H9 (cell line): ENCODE measurements around the gene C20orf96. TPM values are rescaled to one million over a fixed set of nuclear protein-coding genes. Genes with fewer than 3 reads are reported as not detected.

Experiments
- DNase-seq: peaks from one replicate; pipeline ENCODE4 v3.0.0-alpha.2; 2017
- H2AFZ ChIP-seq: one replicate; pipeline ENCODE4 v1.6.1; 2013; ENCODE audit warnings: mild to moderate bottlenecking, low read length, control low read depth, moderate library complexity
- H2AK5ac ChIP-seq: 2 replicates; pipeline ENCODE4 v1.6.1; 2013; ENCODE audit warnings: low read length, control low read depth, mixed read lengths; ENCODE audit not compliant: insufficient read length
- H2BK120ac ChIP-seq: one replicate; pipeline ENCODE4 v1.6.1; 2013; ENCODE audit warnings: low read depth, mild to moderate bottlenecking, low read length, control low read depth, inconsistent platforms; ENCODE audit not compliant: poor library complexity, severe bottlenecking
- H2BK12ac ChIP-seq: 2 replicates; pipeline ENCODE4 v1.6.1; 2013; ENCODE audit warnings: low read length, control low read depth, mixed read lengths, low read depth; ENCODE audit not compliant: insufficient read length
- H2BK15ac ChIP-seq: 2 replicates; pipeline ENCODE4 v1.6.1; 2013; ENCODE audit warnings: low read depth, low read length, control low read depth
- H2BK20ac ChIP-seq: one replicate; pipeline ENCODE4 v1.6.1; 2013; ENCODE audit warnings: low read depth, mild to moderate bottlenecking, low read length, control low read depth, inconsistent platforms; ENCODE audit not compliant: poor library complexity, severe bottlenecking
- H2BK5ac ChIP-seq: 2 replicates; pipeline ENCODE4 v1.6.1; 2013; ENCODE audit warnings: low read length, control low read depth, mixed read lengths; ENCODE audit not compliant: insufficient read length
- H3K14ac ChIP-seq: 2 replicates; pipeline ENCODE4 v1.6.1; 2013; ENCODE audit warnings: low read length, control low read depth; ENCODE audit not compliant: insufficient read depth
- H3K18ac ChIP-seq: 2 replicates; pipeline ENCODE4 v1.6.1; 2013; ENCODE audit warnings: low read depth, mild to moderate bottlenecking, mixed read lengths, low read length, control low read depth; ENCODE audit not compliant: insufficient read length
- H3K23ac ChIP-seq: 2 replicates; pipeline ENCODE4 v1.6.1; 2013; ENCODE audit warnings: low read length, control low read depth, mixed read lengths, low read depth; ENCODE audit not compliant: insufficient read length
- H3K23me2 ChIP-seq: 2 replicates; pipeline ENCODE4 v1.6.1; 2013; ENCODE audit warnings: low read depth, mild to moderate bottlenecking, mixed read lengths, low read length, control low read depth; ENCODE audit not compliant: insufficient read length, poor library complexity, severe bottlenecking
- H3K27ac ChIP-seq: 2 replicates; pipeline ENCODE4 v1.5.1; 2013; ENCODE audit warnings: low read length, control low read depth, mixed read lengths, low read depth; ENCODE audit not compliant: insufficient read length
- H3K27me3 ChIP-seq: 2 replicates; pipeline ENCODE4 v1.6.1; 2013; ENCODE audit warnings: low read length, control low read depth, inconsistent platforms; ENCODE audit not compliant: insufficient read depth
- H3K4ac ChIP-seq: 2 replicates; pipeline ENCODE4 v1.6.1; 2013; ENCODE audit warnings: low read depth, mild to moderate bottlenecking, control low read depth, inconsistent platforms, low read length, moderate library complexity
- H3K4me1 ChIP-seq: 2 replicates; pipeline ENCODE4 v1.6.1; 2013; ENCODE audit warnings: low read length, control low read depth, inconsistent platforms; ENCODE audit not compliant: insufficient read depth
- H3K4me2 ChIP-seq: 2 replicates; pipeline ENCODE4 v1.6.1; 2013; ENCODE audit warnings: low read length, control low read depth, mixed read lengths; ENCODE audit not compliant: insufficient read length, insufficient read depth
- H3K56ac ChIP-seq: 2 replicates; pipeline ENCODE4 v1.6.1; 2013; ENCODE audit warnings: low read depth, mild to moderate bottlenecking, mixed read lengths, low read length, control low read depth; ENCODE audit not compliant: insufficient read length
- H3K79me1 ChIP-seq: 2 replicates; pipeline ENCODE4 v1.6.1; 2013; ENCODE audit warnings: low read depth, mild to moderate bottlenecking, moderate library complexity, low read length, control low read depth, inconsistent platforms; ENCODE audit not compliant: insufficient read depth, poor library complexity, severe bottlenecking
- H3K79me2 ChIP-seq: 2 replicates; pipeline ENCODE4 v1.6.1; 2013; ENCODE audit warnings: low read length, control low read depth, inconsistent platforms; ENCODE audit not compliant: insufficient read depth
- H3K9ac ChIP-seq: 2 replicates; pipeline ENCODE4 v1.6.1; 2013; ENCODE audit warnings: low read length, control low read depth, mixed read lengths; ENCODE audit not compliant: insufficient read length; ENCODE audit errors: extremely low read depth
- H3K9me3 ChIP-seq: one replicate; pipeline ENCODE4 v1.6.1; 2013; ENCODE audit warnings: low read depth, low read length, inconsistent platforms; ENCODE audit not compliant: control insufficient read depth
- H3T11ph ChIP-seq: one replicate; pipeline ENCODE4 v1.6.1; 2013; ENCODE audit warnings: mild to moderate bottlenecking, low read length, control low read depth, inconsistent platforms
- H4K20me1 ChIP-seq: one replicate; pipeline ENCODE4 v1.6.1; 2013; ENCODE audit not compliant: control insufficient read depth, insufficient read length, insufficient read depth
- H4K5ac ChIP-seq: 2 replicates; pipeline ENCODE4 v1.6.1; 2013; ENCODE audit warnings: low read depth, mild to moderate bottlenecking, mixed read lengths, low read length, control low read depth; ENCODE audit not compliant: insufficient read length
- H4K8ac ChIP-seq: replicated peaks from 2 replicates; pipeline ENCODE4 v1.6.1; 2013; ENCODE audit warnings: low read length, control low read depth, mixed read lengths, low read depth; ENCODE audit not compliant: insufficient read length
- H4K91ac ChIP-seq: 2 replicates; pipeline ENCODE4 v1.6.1; 2013; ENCODE audit warnings: low read depth, mild to moderate bottlenecking, moderate library complexity, mixed read lengths, low read length, control low read depth; ENCODE audit not compliant: insufficient read length
- H3K27ac Mint-ChIP-seq, 3 experiments: 2 replicates in 2 of 3; 3 replicates in 1 of 3; pipeline ENCODE4 v1.8.0; 2020 to 2021; ENCODE audit warnings: mixed read lengths in 3 of 3, mild to moderate bottlenecking in 1 of 3, moderate library complexity in 1 of 3
- H3K27me3 Mint-ChIP-seq: 2 replicates; pipeline ENCODE4 v1.8.0; 2021; ENCODE audit warnings: low read depth, mild to moderate bottlenecking, moderate library complexity, mixed read lengths
- H3K36me3 Mint-ChIP-seq, 3 experiments: 2 replicates in 2 of 3; 3 replicates in 1 of 3; pipeline ENCODE4 v1.8.0; 2020 to 2021; ENCODE audit warnings: low read depth in 3 of 3, mixed read lengths in 3 of 3; ENCODE audit not compliant: insufficient read depth in 1 of 3
- H3K4me1 Mint-ChIP-seq, 2 experiments: 2 replicates each; pipeline ENCODE4 v1.8.0; 2020; ENCODE audit warnings: mixed read lengths in 2 of 2
- H3K4me3 Mint-ChIP-seq, 2 experiments: 2 replicates in 1 of 2; 3 replicates in 1 of 2; pipeline ENCODE4 v1.8.0; 2020 to 2021; ENCODE audit warnings: mild to moderate bottlenecking in 2 of 2, mixed read lengths in 2 of 2, moderate library complexity in 1 of 2
- H3K9me3 Mint-ChIP-seq, 2 experiments: 2 replicates in 1 of 2; 3 replicates in 1 of 2; pipeline ENCODE4 v1.8.0; 2020; ENCODE audit warnings: mild to moderate bottlenecking in 2 of 2, mixed read lengths in 2 of 2, moderate library complexity in 1 of 2
- CTCF ChIP-seq: fragments of 200-600 bp; sonication (generic); conservative IDR thresholded peaks from 3 replicates; pipeline ENCODE4 v1.8.0; 2021; ENCODE audit warnings: antibody characterized with exemption, mild to moderate bottlenecking
- WGBS: extraction: QIAGEN DNeasy Blood & Tissue Kit; methylation state at CpG from one replicate; pipeline ENCODE4 v1.1.7; 2013; ENCODE audit warnings: missing lambda C conversion rate, low lambda C conversion rate, mixed read lengths; ENCODE audit not compliant: insufficient read length; ENCODE audit errors: extremely low coverage; 5-methylcytosine and 5-hydroxymethylcytosine counted together
- total RNA-seq: library from RNA; stranded (reverse); gene quantifications from 2 replicates; pipeline ENCODE4 v1.2.1, GENCODE V29; 2021

Gene C20orf96
- total RNA-seq, 1 experiment from 2014 or later, result 14.5 TPM

- no peak for TF ChIP-seq CTCF
- H3K79me2 ChIP-seq, result peaks cover 9% of the 10 kb centered on the region; the same call in 1 of the 2 replicates
- peaks cover 2% of the 10 kb centered on the region for H4K20me1 ChIP-seq
- peak overlapping the region; percentile 84 for H3K9ac ChIP-seq
- Mint-ChIP-seq H3K27me3 (peaks cover 3% of the 10 kb centered on the region; the same call in 1 of the 2 replicates), H3K4me1 (peaks cover 52% of the 10 kb centered on the region in 2 experiments), H3K27ac (peak overlapping the region; percentile 92 to 97 (median 95); a peak in 6 of 7 replicates), H3K4me3 (peak overlapping the region; percentile 87 to 93), H3K36me3 (peaks cover 23 to 32% (median 27%) of the 10 kb centered on the region in 3 experiments; a peak in 6 of 7 replicates), H3K9me3 (peaks cover 0 to 2% of the 10 kb centered on the region in 2 experiments; a peak in 1 of 5 replicates)
- H2AFZ ChIP-seq, result no peak overlapping the region
- H3K9me3 ChIP-seq, result no peaks in the 10 kb centered on the region
- WGBS, result no CpG with 5 or more reads among the region's 103 CpGs
- H4K8ac ChIP-seq, result no peak overlapping the region
- peak overlapping the region; percentile 95 for H3K18ac ChIP-seq
- DNase-seq, result peak; percentile 69
- H4K5ac ChIP-seq, result no peak overlapping the region
- no peak overlapping the region for H3T11ph ChIP-seq
- H3K27me3 ChIP-seq, result no peaks in the 10 kb centered on the region
- no peaks in the 10 kb centered on the region for H3K79me1 ChIP-seq
- peak overlapping the region; percentile 48 for H3K4me2 ChIP-seq
- no peak overlapping the region for H2BK12ac ChIP-seq
- H3K4ac ChIP-seq, result no peak overlapping the region; the same call in 1 of the 2 replicates
- H3K23me2 ChIP-seq, result peaks cover 16% of the 10 kb centered on the region
- H3K27ac ChIP-seq, result no peak overlapping the region
- H2BK15ac ChIP-seq, result no peak overlapping the region
- no peak overlapping the region for H2AK5ac ChIP-seq
- H3K4me1 ChIP-seq, result peaks cover 9% of the 10 kb centered on the region; the same call in 1 of the 2 replicates
- H3K56ac ChIP-seq, result no peak overlapping the region
- H2BK20ac ChIP-seq, result no peak overlapping the region
- H2BK5ac ChIP-seq, result no peak overlapping the region
- H4K91ac ChIP-seq, result no peak overlapping the region
- no peak overlapping the region for H2BK120ac ChIP-seq
- no peak overlapping the region for H3K23ac ChIP-seq
- peak overlapping the region; percentile 93 for H3K14ac ChIP-seq
Measured at GRCh38 chr20:325889-326644, 35.5 kb upstream of the C20orf96 start.
